H7 (cell line): ENCODE data around the gene PGAP3. TPM values are rescaled to one million over a fixed set of nuclear protein-coding genes. Genes with fewer than 3 reads are reported as not detected.
"Not testable (repeated sequence)": the region's sequence is repeated elsewhere in the genome, so short reads cannot be mapped to it uniquely, and the experiment has no call there.

ENCODE experiments used
- DNase-seq: peaks from one replicate; pipeline ENCODE4 v3.0.0; 2012
- H3K27me3 ChIP-seq: 2 replicates; pipeline ENCODE4 v1.6.0; 2011; ENCODE audit warnings: mild to moderate bottlenecking, low read length; ENCODE audit not compliant: control insufficient read depth, insufficient read depth
- H3K36me3 ChIP-seq: replicated peaks from 2 replicates; pipeline ENCODE4 v1.5.1; 2011; ENCODE audit warnings: low read length; ENCODE audit not compliant: control insufficient read depth, insufficient read depth
- H3K4me3 ChIP-seq: 2 replicates; pipeline ENCODE4 v1.5.1; 2011; ENCODE audit warnings: low read depth, mild to moderate bottlenecking, control low read depth, low read length, moderate library complexity; ENCODE audit not compliant: insufficient read depth
- total RNA-seq: library from RNA; depleted of rRNA; stranded (reverse); fragments of >200 nt; shearing (Covaris generic); gene quantifications from 2 replicates; pipeline ENCODE4 v1.2.3, GENCODE V29; 2014

The PGAP3 gene
- total RNA-seq, 1 experiment from 2014 or later, result 17.6 TPM

GRCh38 chr17:39722104-39722503, 34.2 kb upstream of the PGAP3 start:
- H3K4me3 ChIP-seq, result no peak overlapping the region
- no peaks in the 10 kb centered on the region for H3K27me3 ChIP-seq
- peaks cover 19% of the 10 kb centered on the region for H3K36me3 ChIP-seq
- no peak for DNase-seq

- Histone ChIP-seq H3K36me3 (peaks cover 22% of the 10 kb centered on the region), H3K27me3 (no peaks in the 10 kb centered on the region), H3K4me3 (no peak overlapping the region)
- DNase-seq, result no peak
Measured at GRCh38 chr17:39719563-39720355, 31.9 kb upstream of the PGAP3 start.

- no peak overlapping the region for H3K4me3 ChIP-seq
- H3K27me3 ChIP-seq, result no peaks in the 10 kb centered on the region
- H3K36me3 ChIP-seq, result peaks cover 23% of the 10 kb centered on the region
- DNase-seq, result no peak
Measured at GRCh38 chr17:39717660-39718059, 29.8 kb upstream of the PGAP3 start.

- Histone ChIP-seq H3K36me3 (peaks cover 23% of the 10 kb centered on the region), H3K4me3 (no peak overlapping the region), H3K27me3 (no peaks in the 10 kb centered on the region)
- no peak for DNase-seq
Measured at GRCh38 chr17:39716879-39717536, 29.2 kb upstream of the PGAP3 start.

GRCh38 chr17:39716073-39716818, 28.4 kb upstream of the PGAP3 start:
- H3K36me3 ChIP-seq, result peaks cover 29% of the 10 kb centered on the region

GRCh38 chr17:39715375-39716072, 27.7 kb upstream of the PGAP3 start:
- DNase-seq, result no peak
- Histone ChIP-seq H3K4me3 (no peak overlapping the region), H3K36me3 (peaks cover 29% of the 10 kb centered on the region), H3K27me3 (no peaks in the 10 kb centered on the region)

More at GRCh38 chr17:39716073-39716818, 28.4 kb upstream of the PGAP3 start:
- Histone ChIP-seq H3K27me3 (no peaks in the 10 kb centered on the region), H3K4me3 (no peak overlapping the region)
- no peak for DNase-seq

- no peaks in the 10 kb centered on the region for H3K27me3 ChIP-seq
- no peak overlapping the region for H3K4me3 ChIP-seq
- DNase-seq, result no peak
- H3K36me3 ChIP-seq, result peaks cover 28% of the 10 kb centered on the region
Measured at GRCh38 chr17:39714234-39714633, 26.4 kb upstream of the PGAP3 start.

GRCh38 chr17:39711851-39712250, 24.0 kb upstream of the PGAP3 start:
- DNase-seq, result no peak
- no peak overlapping the region for H3K4me3 ChIP-seq
- H3K27me3 ChIP-seq, result no peaks in the 10 kb centered on the region
- peaks cover 38% of the 10 kb centered on the region for H3K36me3 ChIP-seq

GRCh38 chr17:39711071-39711470, 23.2 kb upstream of the PGAP3 start:
- not testable (repeated sequence) for H3K27me3 ChIP-seq, DNase-seq, H3K4me3 ChIP-seq
- peaks cover 36% of the 10 kb centered on the region for H3K36me3 ChIP-seq

- DNase-seq, result no peak
- Histone ChIP-seq H3K36me3 (peaks cover 30% of the 10 kb centered on the region), H3K27me3 (no peaks in the 10 kb centered on the region), H3K4me3 (no peak overlapping the region)
Measured at GRCh38 chr17:39709998-39710964, 22.4 kb upstream of the PGAP3 start.

GRCh38 chr17:39709319-39709997, 21.6 kb upstream of the PGAP3 start:
- no peak overlapping the region for H3K4me3 ChIP-seq
- peaks cover 29% of the 10 kb centered on the region for H3K36me3 ChIP-seq
- no peaks in the 10 kb centered on the region for H3K27me3 ChIP-seq
- DNase-seq, result no peak

GRCh38 chr17:39706921-39707337, 19.1 kb upstream of the PGAP3 start:
- peaks cover 24% of the 10 kb centered on the region for H3K36me3 ChIP-seq
- no peaks in the 10 kb centered on the region for H3K27me3 ChIP-seq
- DNase-seq, result no peak
- no peak overlapping the region for H3K4me3 ChIP-seq

- Histone ChIP-seq H3K4me3 (no peak overlapping the region), H3K27me3 (no peaks in the 10 kb centered on the region), H3K36me3 (peaks cover 20% of the 10 kb centered on the region)
- no peak for DNase-seq
Measured at GRCh38 chr17:39706383-39706782, 18.5 kb upstream of the PGAP3 start.
